NOMO-1 treated with dmso at 0.1 percent for 144 hours (cell line): ENCODE measurements around the gene RIPK3.
"Not testable (repeated sequence)": the region's sequence is repeated elsewhere in the genome, so short reads cannot be mapped to it uniquely, and the experiment has no call there.

Experiments used
- DNase-seq: peaks from one replicate; lab custom pipeline; 2025; ENCODE audit not compliant: unreplicated experiment; lab: John Stamatoyannopoulos, UW

Gene RIPK3

DNA sequence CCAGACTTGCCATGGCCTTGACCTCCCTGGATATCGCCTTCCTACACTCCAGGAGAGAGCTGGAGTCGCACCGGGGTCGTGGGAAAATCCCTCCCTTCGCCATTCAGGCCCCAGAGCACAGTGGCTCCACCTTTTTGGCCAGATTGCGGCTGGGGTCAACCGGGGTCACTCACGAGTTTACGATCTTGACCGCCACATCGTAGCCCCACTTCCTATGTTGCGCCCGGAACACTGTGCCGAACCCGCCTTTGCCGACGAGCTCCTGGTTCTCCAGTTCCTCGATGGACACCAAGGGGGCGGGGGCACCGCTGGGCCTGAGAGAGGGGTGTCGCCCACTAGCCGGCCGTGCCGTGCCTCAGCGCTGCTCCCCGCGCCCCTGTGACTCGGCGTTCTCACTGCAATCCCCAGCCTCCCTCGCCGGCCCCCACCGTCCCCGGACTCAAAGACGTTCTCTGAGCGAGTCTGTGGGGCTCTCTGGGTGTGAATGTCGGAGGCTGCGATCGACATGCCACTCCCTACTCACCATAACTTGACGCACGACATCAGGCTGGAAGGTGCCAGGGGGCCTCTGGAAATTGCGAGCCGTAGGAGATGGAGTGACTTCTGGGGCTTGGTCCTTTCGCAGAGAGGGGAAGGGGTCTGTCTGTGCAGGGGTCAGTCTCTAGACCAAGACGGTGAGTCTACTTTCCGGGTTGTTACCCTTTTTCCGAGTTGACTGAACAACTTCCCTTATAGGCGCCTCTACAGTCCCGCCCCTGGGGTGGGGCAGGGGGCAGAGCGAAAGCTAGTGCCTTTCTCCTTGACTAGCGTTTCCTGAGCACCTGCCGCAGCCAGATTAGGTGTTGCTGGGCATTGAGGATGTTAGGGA lies at the start of gene RIPK3:
Gene RIPK3, minus strand, starts transcription at position 708 of the 868 bp plus-strand sequence. Its CDS starts 165 bp downstream, at position 543.
- peak; percentile 53 for DNase-seq

DNA sequence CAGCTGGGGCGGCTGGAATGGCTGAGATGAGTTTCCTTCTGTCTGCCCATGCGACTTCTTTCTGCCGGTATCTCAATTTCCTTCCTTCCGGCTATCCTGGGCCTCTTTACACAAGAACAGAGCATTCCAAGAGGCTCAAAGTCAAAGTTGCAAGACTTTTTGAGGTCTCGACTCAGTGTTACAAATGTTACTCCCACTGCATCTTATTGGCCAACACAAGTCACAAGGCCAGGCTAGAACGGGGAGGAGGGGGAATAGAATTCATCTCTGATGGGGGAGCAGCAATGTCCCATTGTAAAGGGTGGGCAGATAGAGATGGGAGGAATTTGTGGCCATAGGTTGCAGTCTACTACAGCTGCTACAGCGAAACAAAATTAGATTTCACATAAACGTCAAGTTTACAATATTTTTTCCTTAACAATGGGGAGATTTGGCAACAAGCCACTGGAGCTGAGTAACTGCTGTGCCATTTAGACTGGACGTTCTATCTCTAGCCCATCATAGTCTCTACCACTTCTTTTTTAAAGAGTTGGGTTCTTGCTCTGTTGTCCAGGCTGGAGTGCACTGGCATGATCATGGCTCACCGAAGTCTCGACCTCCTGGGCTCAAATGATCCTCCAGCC lies 49.5 kb upstream of the RIPK3 start:
- DNase-seq, result no peak

DNA sequence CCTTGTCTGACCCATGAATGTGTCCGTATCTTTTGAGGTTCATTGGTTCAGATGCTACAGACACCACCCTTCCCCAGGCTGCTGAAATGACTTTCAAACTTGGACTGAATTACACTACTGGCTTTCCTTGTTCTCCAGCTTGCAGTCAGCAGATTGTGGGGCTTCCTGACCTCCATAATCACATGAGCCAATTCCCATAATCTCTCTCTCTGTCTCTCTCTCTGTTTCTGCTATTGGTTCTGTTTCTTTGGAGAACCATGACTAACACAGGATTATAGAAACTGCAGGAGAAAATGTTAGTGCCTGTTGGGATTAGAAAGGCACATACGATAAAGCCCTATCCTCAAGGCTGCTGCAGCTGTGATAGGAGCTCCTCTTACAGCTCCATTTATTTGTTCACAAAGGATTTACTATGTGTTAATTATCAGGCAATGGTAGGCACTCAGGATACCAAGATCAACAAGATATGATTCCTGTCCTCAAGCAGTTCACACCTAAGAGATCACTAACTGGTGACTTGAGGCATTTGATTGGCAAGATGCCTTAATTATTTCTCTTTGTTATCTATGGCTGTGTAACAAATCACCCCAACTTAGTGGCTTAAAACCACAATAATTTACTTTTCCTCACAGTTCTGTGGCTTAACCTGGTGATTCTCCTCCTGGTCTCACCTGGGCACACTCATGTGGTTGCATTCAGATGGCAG lies 48.8 kb upstream of the RIPK3 start:
- DNase-seq, result no peak

DNA sequence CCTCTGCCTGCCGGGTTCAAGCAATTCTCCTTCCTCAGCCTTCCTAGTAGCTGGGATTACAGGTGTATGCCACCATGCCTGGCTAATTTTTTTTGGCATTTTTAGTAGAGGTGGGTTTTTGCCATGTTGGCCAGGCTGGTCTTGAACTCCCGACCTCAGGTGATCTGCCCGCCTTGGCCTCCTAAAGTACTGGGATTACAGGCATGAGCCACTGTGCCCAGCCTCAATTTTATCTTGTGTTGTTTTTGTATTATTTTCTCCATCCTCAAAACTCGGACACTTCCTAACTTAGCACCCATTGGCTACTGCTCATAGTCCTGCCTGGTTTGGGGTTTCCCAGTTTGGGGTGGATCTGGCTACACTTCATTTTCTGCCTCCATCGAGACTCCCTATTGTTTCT lies 47.8 kb upstream of the RIPK3 start:
- DNase-seq, result not testable (repeated sequence)

DNA sequence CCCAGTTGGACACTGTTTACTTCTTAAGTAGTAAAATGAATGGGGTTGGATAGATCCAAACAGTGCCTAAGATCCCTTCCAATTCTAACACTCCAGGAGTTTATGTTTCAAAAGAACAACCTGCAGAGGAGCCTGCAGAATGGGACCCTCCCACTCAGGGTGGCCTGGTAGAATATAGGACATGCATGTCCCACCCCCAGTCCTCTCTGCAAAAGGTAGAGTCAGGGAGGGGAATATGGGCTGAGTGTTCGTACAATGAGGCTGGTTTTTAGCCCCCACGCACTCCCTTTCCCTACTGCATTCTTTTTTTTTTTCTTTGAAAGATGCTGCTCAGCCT lies 47.2 kb upstream of the RIPK3 start:
- DNase-seq, result no peak

DNA sequence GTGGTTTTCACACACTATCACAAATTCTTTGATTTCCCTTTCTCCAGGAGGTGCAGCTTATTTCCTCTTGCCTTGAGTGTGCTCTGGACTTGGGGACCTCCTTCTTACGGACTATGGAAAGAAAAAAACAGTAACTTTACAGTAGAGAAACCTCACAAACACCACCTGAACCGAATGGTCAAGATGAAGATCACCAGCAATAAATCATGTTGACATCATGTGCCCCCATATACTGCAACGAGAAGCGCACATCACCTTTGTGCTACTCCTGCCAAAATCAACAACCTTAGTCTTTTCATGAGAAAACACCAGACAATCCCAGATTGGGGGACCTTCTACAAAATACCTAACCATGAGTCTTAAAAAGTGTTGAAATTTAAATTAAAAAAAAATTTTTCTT lies 45.7 kb upstream of the RIPK3 start:
- DNase-seq, result no peak

DNA sequence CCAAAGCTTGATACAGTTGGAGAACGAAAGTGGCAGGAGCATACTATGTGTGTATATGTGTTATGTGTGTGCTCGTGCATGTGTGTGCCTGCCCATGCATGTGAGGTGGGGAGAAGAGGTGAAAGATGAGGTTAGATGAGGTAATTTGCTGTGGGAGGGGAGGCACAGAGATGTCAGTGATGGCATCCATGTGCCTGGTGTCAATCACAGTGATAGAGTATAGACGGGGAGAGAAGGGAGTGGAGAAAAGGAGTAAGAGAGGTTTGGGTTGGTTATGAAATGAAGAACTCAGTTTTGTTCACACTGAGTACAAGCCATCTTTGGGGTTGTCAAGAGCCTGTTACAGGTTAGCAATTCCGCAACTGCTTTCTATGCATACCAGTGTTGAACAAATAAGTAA lies 44.4 kb upstream of the RIPK3 start:
- no peak for DNase-seq

DNA sequence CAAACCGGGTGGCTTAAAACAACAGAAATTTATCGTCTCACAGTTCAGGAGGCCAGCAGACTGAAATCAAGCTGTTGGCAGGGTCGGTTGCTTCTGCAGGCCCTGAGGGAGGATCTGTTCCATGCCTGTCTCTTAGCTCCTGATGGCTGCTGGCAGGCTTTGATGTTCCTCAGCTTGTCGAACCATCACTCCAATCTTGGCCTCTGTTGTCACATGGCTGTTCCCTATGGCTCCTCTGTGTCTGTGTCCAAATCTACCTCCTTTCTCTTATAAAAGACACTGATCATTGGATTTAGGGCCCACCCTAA lies 42.2 kb upstream of the RIPK3 start:
- DNase-seq, result no peak

DNA sequence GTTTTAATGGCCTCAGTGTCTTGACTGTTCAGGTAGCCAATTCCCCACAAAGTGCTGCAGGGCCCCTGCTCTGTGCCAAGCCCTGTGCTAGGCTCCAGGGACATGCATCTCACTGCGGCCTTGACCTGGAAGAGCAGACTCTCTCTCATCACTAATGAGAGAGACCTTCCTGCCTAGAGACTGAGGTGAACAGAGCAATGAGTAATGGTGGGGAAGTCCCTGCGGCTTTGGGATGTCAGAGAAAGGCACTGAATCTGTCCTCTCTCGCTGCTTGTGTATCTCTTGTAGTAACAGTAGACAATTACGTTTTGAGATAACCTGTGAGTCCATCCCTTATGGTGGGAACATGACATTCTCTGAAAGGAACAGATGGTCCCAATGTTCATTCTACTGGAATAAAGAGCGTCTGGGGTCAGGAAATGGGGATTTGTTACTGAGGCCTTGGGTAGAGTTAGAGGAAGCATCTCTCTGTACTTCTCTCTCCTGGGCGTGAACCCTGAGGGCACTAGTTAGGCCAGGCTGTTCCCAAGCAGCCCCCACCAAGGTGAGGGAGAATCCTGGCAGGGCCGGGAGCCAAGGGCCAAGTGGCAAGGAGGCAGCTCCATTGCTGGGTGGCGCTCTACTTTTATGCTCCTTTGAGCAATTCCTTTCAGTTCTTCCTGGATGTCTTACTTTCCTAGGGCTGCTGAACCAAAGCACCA lies 41.7 kb upstream of the RIPK3 start:
- DNase-seq, result no peak

DNA sequence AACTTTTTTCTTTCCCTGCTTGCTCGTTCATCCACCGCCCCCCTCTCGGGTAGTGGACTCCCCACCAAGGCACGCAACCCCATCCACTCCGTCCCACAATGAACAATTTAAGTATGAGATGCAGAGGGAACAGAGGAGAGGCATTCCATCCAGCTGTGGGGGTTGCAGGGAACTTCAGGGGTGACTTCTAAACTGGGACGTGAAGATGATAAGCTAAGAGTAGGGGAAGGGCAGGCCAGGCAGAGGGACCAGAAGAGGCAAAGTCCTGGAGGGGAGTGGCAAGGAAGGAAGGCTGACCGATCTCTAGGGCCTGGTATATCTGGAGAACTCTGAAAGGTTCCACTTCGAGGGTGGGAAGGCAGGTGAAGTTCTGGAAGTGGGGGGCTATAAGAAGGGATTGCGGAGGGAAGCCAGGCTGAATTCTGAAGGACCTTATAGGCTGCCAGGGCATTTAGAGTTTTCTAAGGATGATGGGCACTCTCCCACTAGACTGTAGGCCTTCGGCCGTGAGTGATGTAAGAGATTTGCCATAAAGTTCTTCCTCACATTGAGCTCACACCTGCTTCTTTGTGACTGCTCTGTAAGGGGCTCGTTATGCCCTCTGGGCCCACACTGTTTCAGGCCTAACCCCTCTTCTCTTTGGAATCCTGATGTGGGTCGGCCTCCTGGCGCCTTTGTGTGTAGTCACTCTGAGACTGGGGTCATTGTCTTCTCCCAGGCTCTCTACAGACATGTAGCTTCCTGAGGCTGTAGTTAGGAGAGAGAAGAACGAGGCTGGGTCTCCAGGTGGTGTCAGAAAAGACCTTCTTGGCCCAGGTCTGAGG lies 40.3 kb upstream of the RIPK3 start:
- DNase-seq, result no peak

DNA sequence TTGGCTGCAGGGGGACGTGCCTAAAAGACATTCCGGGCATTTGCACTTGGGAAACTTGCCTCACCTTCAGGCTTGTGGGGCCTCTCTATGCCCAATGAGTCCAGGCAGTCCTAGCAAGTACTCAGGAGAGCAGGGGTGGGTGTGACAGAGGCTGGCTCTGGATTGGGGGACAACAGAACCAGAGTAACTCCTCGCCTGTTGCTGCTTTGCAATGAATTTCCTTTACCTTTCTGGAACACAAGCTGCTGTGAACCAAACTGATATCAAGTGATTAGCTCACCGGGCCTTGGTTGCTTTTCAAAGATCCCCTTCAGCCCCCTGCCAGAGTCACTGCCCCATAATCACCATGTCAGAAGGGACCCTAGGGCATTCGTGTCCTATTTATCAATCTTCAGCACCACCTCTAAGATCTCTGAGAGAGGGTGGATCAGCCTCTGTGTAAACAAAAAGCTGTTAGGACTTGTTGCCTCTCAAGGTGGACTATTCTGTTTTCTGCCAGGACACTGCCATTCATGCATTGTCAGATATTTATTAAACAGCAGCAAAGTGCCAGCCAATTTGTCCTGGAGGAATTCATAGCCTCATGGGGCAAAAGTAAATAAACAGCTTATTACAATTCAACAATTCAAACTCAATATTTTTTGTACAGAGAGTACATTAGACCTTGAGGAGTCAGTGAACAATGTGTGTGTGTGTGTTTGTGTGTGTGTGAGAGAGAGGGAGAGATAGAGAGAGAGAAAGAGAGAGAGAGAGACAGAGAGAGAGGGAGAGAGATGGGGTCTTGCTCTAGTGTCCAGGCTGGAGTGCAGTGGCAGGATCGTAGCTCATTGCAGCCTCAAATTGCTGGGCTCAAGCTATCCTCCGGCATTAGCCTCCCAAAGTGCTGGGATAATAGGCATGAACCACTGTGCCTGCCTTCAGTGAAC lies 39.5 kb upstream of the RIPK3 start:
- DNase-seq, result no peak

DNA sequence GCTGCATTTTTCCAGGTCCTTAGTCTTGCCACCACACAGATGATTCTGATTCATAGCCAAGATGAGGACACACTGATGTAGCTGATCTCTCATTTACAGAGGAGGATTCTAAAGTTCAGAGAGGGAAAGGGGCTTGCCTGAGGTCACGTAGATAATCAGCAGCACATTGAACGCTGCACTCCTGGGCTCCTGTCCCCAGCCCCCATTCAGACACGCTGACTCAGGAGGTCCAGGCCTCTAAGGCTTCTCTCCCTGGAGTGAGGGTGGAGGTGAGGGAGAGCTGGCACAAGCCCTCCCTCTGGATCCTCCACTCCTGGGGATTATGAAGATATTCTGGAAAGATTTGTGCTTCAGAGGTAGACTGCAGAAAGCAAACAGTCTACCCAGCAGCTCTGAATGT lies 38.5 kb upstream of the RIPK3 start:
- no peak for DNase-seq

DNA sequence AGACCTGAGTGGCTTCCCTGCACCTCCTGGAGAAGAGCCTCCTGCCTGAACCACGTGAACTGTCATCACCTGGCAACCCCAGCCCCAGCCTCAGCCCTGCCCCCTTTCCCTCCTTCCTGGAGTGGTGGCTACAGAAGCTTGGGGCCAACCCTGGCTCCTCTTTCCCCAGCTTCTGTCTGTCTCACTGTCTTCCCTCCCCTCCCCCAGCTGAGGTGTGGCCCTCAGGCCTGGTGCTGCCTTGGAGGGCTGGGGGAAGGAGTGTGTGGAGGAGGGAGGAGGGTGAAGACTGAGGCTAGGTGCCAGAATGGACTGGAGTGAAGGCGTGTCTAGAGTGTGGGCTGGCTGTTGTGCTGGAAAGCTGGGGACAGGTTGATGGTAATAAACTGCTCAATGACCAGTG lies 37.9 kb upstream of the RIPK3 start:
- DNase-seq, result no peak

DNA sequence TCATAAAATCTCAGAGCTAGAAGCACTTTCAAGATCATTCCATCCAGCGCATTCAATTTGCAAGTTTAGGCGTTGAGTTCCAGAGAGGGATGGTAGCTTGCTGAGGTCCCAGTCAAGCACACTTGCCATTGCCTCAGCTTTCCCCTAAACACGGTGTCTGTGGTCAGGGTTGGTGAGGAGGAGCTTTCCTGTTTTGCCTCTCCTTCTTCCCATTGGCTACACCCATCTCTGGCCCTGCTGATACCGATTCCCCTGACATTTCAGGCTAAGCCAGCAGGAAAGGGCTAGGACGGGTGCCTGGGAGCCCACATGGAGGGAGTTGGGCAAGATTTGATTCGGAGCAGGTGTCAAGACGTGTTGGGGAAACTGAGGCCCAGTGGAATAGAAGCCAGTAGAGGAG lies 37.3 kb upstream of the RIPK3 start:
- no peak for DNase-seq

DNA sequence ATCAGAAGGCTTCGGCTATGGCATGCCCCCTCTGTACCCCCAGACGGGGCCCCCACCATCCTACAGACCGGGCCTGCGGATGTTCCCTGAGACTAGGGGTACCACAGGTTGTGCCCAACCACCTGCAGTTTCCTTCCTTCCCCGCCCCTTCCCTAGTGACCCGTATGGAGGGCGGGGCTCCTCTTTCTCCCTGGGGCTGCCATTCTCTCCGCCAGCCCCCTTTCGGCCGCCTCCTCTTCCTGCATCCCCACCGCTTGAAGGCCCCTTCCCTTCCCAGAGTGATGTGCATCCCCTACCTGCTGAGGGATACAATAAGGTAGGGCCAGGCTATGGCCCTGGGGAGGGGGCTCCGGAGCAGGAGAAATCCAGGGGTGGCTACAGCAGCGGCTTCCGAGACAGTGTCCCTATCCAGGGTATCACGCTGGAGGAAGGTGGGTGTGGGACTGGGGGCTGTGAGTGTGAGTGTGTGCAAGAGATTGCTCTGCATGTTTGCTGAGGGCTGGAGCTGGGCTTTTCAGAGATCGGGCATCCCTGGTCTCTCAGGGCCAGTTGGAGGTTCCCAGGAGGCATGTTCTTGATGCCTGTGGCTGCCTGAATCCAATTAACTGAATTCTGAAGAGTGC lies 36.8 kb upstream of the RIPK3 start:
- no peak for DNase-seq

DNA sequence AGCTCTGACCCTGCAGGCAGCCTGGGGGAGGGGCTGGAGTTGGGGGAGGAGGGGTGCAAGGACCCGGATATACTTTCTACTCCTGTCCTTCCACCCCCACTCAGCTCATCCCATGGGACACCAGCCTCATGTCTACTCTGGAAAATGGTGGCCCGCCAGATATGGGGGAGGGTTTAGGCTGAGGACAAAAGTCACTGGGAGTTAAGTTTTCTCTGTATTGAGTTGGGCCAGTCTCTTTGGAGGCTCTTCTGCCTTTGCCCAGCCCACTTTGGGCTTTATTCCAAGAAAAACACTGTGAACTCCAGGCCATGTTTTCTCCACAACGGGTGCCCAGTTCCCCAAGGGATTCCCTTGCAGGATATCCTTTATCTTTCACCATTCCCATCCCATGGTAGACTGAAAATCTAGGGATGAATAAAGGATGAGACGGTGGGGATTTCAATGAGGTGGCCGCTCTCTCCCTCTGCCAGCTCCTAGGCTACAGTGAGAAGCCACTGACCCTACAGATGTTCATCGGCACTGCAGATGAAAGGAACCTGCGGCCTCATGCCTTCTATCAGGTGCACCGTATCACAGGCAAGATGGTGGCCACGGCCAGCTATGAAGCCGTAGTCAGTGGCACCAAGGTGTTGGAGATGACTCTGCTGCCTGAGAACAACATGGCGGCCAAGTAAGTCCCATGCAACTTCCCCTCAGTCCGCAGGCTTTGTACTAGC lies 33.1 kb upstream of the RIPK3 start:
- no peak for DNase-seq

DNA sequence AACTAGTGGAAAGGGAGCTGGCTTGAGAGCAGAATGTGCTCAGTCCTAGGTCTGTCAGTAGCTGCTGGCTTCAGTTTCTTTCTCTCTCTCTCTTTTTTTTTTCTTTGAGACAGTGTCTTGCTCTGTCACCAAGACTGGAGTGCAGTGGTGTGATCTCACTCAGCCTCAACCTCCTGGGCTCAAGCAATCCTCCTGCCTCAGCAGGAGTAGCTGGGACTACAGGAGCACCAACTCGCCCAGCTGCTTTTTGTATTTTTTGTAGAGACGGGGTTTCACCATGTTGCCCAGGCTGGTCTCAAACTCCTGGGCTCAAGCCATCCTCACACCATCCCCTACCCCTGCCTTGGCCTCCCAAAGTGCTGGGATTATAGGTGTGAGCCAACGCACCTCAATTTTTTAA lies 31.8 kb upstream of the RIPK3 start:
- DNase-seq, result not testable (repeated sequence)

DNA sequence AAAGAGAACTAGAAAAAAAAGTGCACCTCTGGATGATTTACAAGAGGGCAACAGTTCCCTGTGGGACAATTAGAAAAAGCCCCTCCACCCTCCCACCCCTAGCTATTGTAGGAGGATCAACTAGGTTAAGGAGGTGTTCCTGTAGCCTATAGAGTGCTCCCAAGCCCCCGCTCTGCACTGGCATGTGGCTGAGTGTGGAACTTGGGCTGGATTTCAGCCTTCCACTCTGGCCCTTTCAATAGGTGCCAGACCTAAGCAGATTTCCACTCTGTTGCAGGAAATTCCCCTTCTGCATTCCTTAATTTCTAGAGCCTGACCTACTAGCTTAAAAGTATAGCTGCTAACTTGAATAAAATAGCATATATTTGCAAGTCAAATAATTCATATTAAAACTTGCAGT lies 31.0 kb upstream of the RIPK3 start:
- DNase-seq, result no peak
